HFF-Myc (cell line): ENCODE data around the gene FRMPD2.
"Not testable (repeated sequence)": the region's sequence is repeated elsewhere in the genome, so short reads cannot be mapped to it uniquely, and the experiment has no call there.

Experiments
- DNase-seq: peaks from one replicate; pipeline ENCODE4 v3.0.0-alpha.2; 2011; ENCODE audit warnings: low read depth; ENCODE audit errors: extremely low read depth
- H3K4me3 ChIP-seq: replicated peaks from 2 replicates; pipeline ENCODE4 v1.5.1; 2011; ENCODE audit warnings: low read depth, mild to moderate bottlenecking, control low read depth, low read length
- CTCF ChIP-seq: IDR thresholded peaks from 2 replicates; pipeline ENCODE4 v1.5.1; 2012; ENCODE audit warnings: mild to moderate bottlenecking, low read depth, low read length, control low read depth; ENCODE audit errors: missing control alignments

The FRMPD2 gene

DNA sequence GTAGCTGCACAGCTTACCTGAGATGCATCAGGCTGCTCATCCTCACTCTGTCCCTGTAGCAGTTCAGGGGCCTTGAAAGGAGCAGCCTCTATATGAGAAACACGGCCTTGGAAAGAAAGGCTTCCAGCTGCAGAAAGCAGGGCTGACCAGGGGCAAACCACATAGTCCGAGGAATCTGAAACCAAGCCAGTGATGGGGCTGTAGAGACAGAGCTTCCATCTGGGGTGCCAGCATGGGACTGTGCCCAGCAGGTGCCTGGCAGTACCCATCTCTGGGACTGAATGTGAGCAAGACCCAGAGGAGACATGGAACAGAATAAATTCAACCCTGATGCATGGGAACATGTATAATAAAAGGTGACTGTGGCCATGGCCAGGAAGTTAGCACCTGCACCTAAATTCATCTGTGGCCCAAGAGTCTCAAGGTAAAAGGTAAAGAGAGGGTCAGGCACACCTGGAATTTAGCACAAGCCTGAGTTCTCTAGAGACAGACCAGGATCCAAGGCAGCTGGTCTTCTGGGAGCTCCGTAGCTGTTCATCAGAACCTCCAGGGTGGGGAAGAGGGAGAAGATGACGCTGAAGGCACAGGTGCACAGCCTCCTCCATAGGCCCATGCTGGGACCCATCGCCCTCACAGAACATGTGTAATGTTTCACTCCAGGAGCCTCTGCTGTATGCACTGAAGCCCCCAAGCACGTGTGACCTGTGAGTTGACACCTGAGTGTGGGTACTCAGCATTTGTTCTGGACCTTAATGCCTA, 25.3 kb downstream of the FRMPD2 start:
- no peak for DNase-seq

DNA sequence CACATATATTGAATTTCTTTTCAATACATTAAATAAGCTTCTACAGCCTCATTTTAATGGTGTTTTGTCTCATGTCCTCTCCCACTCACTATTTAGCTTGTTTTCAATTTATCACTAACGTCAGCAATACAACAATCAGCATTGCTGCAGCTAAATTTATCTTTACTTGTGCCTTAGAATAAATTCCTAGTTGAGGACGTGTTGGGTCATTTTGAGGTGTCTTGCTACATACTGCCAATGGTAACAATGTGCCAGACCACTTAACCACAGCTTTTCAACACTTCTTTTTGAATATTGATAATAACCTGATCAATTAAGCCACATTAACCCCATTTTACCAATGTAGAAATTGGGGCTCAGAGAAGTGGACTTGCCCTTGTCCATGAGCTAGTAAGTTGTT, 26.0 kb downstream of the FRMPD2 start:
- no peak for TF ChIP-seq CTCF
- H3K4me3 ChIP-seq, result no peak overlapping the region

More for the DNA sequence above, 25.3 kb downstream of the FRMPD2 start:
- TF ChIP-seq CTCF, result no peak
- H3K4me3 ChIP-seq, result no peak overlapping the region

DNA sequence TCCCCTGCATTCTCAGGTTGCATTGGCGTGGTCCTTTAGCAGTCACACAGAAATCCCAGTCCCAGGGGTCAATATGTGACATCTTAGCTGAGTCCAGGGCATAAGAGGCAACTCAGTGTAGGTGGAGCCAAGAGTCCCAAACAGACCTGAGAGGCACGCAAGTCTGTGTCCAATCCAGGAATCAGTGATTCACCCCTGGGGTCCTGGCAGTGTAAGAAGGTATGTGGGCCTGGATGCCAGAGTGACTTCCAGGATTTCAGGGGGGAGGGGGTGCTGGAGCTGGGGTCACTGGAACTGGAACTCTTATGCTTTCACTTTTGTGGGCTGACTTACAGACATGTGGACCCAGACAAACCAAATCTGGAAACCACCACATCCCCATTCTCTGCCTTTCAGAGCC, 26.8 kb downstream of the FRMPD2 start:
- no peak for DNase-seq
- no peak for TF ChIP-seq CTCF
- H3K4me3 ChIP-seq, result no peak overlapping the region

More for the DNA sequence above, 26.0 kb downstream of the FRMPD2 start:
- DNase-seq, result no peak

- no peak for TF ChIP-seq CTCF
Observed at GRCh38 chr10:48246501-48246900, 28.0 kb downstream of the FRMPD2 start.

DNA sequence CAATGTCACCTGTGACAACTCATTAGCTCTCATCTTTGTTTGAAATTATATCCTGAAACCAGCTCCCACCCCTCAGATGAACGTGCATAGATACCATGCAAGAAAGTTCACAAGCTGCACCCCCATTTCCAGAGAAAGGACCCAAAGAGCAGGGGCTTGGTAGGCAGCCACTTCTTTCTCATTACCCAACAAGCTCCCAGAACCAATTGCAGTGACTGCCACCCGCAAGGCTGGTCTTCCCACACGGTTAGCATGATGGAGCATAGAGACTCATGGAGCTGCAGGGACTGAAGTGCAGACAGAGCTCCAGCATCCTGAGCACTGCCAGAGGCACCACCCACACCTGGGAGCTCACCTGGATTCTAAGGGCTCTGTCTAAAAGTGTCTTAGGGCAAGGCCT, 28.5 kb downstream of the FRMPD2 start:
- no peak for TF ChIP-seq CTCF
- DNase-seq, result no peak

More at GRCh38 chr10:48246501-48246900, 28.0 kb downstream of the FRMPD2 start:
- H3K4me3 ChIP-seq, result no peak overlapping the region
- DNase-seq, result no peak

DNA sequence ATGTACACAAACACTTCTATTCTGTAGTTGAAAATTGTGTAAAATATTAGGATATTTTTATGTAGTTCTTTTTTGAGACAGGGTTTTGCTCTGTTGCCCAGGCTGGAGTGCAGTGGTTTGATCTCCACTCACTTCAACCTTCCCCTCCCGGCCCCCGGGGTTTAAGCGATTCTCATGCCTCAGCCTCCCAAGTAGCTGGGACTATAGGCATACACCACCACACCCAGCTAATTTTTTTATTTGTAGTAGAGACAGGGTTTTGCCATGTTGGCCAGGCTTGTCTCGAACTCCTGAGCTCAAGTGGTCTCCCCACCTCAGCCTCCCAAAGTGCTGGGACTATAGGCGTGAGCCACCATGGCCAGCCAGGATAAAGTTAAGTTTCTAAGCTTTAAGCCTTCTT, 30.6 kb downstream of the FRMPD2 start:
- not testable (repeated sequence) for DNase-seq, H3K4me3 ChIP-seq

More for the DNA sequence above, 28.5 kb downstream of the FRMPD2 start:
- no peak overlapping the region for H3K4me3 ChIP-seq

- H3K4me3 ChIP-seq, result no peak overlapping the region
- TF ChIP-seq CTCF, result no peak
- no peak for DNase-seq
Observed at GRCh38 chr10:48243487-48243886, 31.0 kb downstream of the FRMPD2 start.
